Breast epithelium (tissue), 3 donors: Measurements from ENCODE around the gene TRIM59.

Experiments used
- CTCF ChIP-seq, 3 donors: fragments of 450-650 bp; IDR thresholded peaks; one replicate each; pipeline ENCODE4 v1.5.1; 2016 to 2017; ENCODE audit warnings: antibody characterized with exemption in 3 of 3, mild to moderate bottlenecking in 3 of 3, moderate library complexity in 3 of 3
- POLR2A ChIP-seq: fragments of 450-650 bp; IDR thresholded peaks from one replicate; pipeline ENCODE4 v1.6.1; 2016; ENCODE audit warnings: antibody characterized with exemption, mild to moderate bottlenecking, moderate library complexity

DNA sequence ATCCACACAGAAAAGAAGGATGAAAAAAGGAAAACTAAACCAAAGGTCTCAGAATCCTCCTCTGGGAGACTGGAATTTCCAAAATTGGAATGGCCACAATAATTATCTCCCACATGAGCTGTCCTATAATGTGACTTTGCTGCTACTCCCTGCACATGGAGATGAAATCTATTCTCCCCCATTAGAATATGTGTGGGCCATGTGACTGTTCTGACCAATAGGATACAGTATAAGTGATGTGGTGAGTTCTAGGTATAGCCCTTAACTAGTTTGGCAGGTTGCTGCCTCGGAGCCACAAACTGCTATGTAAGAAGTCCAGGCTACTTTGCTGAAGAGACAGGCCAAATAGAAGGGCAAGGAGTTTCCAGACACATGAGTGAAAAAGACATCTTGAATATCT lies 5.2 kb downstream of the TRIM59 start:
- TF ChIP-seq POLR2A = no peak
- no peak for TF ChIP-seq CTCF (IDR thresholded peaks at IDR 0.05)
